ENCODE data around the gene BANK1. TPM values are rescaled to one million over a fixed set of nuclear protein-coding genes. Genes with fewer than 3 reads are reported as not detected.

Gene BANK1
- total RNA-seq, 1 experiment from 2014 or later = 1.1 TPM

GRCh38 chr4:102116121-102116520, 325.6 kb downstream of the BANK1 start:
- H3T11ph ChIP-seq (ENCODE audit: low read length) = no peak overlapping the region
- H3K4me2 ChIP-seq (ENCODE audit: insufficient read depth, insufficient read length, low read length) = no peak overlapping the region
- H3K23me2 ChIP-seq (ENCODE audit: insufficient read length, low read depth, low read length, poor library complexity, severe bottlenecking) = no peaks in the 10 kb centered on the region
- no peaks in the 10 kb centered on the region for H3K27me3 ChIP-seq (ENCODE audit: insufficient read depth, low read length)
- no peak overlapping the region for H3K18ac ChIP-seq (ENCODE audit: insufficient read length, low read depth, low read length)
- no peak for DNase-seq
- H2BK12ac ChIP-seq (ENCODE audit: insufficient read length, low read depth, low read length) = no peak overlapping the region
- no peak overlapping the region for H3K14ac ChIP-seq (ENCODE audit: insufficient read depth, low read length)
- no peak overlapping the region for H2BK20ac ChIP-seq (ENCODE audit: low read depth, low read length, poor library complexity, severe bottlenecking)
- H3K79me2 ChIP-seq (ENCODE audit: insufficient read depth, low read length) = no peaks in the 10 kb centered on the region
- H3K79me1 ChIP-seq (ENCODE audit: insufficient read depth, low read depth, low read length, poor library complexity, severe bottlenecking) = no peaks in the 10 kb centered on the region
- no peak overlapping the region for H2AFZ ChIP-seq (ENCODE audit: low read length)
- H3K4me3 Mint-ChIP-seq = no peak overlapping the region
- H3K9ac ChIP-seq (ENCODE audit: extremely low read depth, insufficient read length, low read length) = no peak overlapping the region
- H3K56ac ChIP-seq (ENCODE audit: insufficient read length, low read depth, low read length) = no peak overlapping the region
- peaks cover 5% of the 10 kb centered on the region in 2 experiments for H3K9me3 Mint-ChIP-seq
- no peak overlapping the region for H2BK15ac ChIP-seq (ENCODE audit: low read depth, low read length)
- no peak for TF ChIP-seq CTCF (conservative IDR thresholded peaks at IDR 0.05)
- no peak overlapping the region for H4K5ac ChIP-seq (ENCODE audit: insufficient read length, low read depth, low read length)
- H2BK5ac ChIP-seq (ENCODE audit: insufficient read length, low read length) = no peak overlapping the region
- H3K27ac Mint-ChIP-seq = no peak overlapping the region
- peaks cover 4 to 6% (median 4%) of the 10 kb centered on the region in 3 experiments; a peak in 6 of 7 replicates for H3K36me3 Mint-ChIP-seq (ENCODE audit: insufficient read depth in 1 of 3, low read depth in 3 of 3)
- no peak overlapping the region for H4K91ac ChIP-seq (ENCODE audit: insufficient read length, low read depth, low read length)
- H3K4ac ChIP-seq (ENCODE audit: low read depth, low read length) = no peak overlapping the region
- no peak overlapping the region for H2AK5ac ChIP-seq (ENCODE audit: insufficient read length, low read length)
- peaks cover 2 to 6% of the 10 kb centered on the region in 2 experiments; a peak in 3 of 4 replicates for H3K4me1 Mint-ChIP-seq
- no peaks in the 10 kb centered on the region for H3K9me3 ChIP-seq (ENCODE audit: control insufficient read depth, low read depth, low read length)
- no peak overlapping the region for H2BK120ac ChIP-seq (ENCODE audit: low read depth, low read length, poor library complexity, severe bottlenecking)
- no peak overlapping the region for H3K27ac ChIP-seq (ENCODE audit: insufficient read length, low read depth, low read length)
- H4K8ac ChIP-seq (replicated peaks; ENCODE audit: insufficient read length, low read depth, low read length) = no peak overlapping the region
- H4K20me1 ChIP-seq (ENCODE audit: control insufficient read depth, insufficient read depth, insufficient read length) = no peaks in the 10 kb centered on the region
- H3K4me1 ChIP-seq (ENCODE audit: insufficient read depth, low read length) = no peaks in the 10 kb centered on the region
- no peaks in the 10 kb centered on the region for H3K27me3 Mint-ChIP-seq (ENCODE audit: low read depth)
- H3K23ac ChIP-seq (ENCODE audit: insufficient read length, low read depth, low read length) = no peak overlapping the region
- no CpG with 5 or more reads among the region's 3 CpGs for WGBS (ENCODE audit: extremely low coverage, insufficient read length, low lambda C conversion rate)

All from H9 (cell line).